ENCODE data around the gene NSF.

DNA sequence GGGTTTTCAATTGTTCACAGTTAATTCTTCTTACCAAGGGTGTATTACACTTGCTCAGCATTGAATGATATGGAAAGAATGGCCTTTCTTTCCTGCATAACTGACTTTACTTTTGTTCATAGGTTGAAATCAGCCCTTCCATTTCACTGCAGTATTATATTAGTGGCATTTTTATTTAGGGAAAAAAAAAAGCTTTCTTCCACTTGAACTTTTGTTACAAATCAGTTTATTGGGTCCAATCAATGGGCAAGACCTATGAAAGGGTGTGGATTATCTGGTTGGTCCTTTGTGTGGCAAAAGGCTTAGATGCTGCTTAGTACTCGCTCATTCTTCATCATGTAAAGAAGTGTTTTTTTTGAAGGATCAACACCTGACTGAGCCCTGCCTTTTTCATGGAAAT is 154.0 kb downstream of the NSF start:
- TF ChIP-seq, protein P1, sequence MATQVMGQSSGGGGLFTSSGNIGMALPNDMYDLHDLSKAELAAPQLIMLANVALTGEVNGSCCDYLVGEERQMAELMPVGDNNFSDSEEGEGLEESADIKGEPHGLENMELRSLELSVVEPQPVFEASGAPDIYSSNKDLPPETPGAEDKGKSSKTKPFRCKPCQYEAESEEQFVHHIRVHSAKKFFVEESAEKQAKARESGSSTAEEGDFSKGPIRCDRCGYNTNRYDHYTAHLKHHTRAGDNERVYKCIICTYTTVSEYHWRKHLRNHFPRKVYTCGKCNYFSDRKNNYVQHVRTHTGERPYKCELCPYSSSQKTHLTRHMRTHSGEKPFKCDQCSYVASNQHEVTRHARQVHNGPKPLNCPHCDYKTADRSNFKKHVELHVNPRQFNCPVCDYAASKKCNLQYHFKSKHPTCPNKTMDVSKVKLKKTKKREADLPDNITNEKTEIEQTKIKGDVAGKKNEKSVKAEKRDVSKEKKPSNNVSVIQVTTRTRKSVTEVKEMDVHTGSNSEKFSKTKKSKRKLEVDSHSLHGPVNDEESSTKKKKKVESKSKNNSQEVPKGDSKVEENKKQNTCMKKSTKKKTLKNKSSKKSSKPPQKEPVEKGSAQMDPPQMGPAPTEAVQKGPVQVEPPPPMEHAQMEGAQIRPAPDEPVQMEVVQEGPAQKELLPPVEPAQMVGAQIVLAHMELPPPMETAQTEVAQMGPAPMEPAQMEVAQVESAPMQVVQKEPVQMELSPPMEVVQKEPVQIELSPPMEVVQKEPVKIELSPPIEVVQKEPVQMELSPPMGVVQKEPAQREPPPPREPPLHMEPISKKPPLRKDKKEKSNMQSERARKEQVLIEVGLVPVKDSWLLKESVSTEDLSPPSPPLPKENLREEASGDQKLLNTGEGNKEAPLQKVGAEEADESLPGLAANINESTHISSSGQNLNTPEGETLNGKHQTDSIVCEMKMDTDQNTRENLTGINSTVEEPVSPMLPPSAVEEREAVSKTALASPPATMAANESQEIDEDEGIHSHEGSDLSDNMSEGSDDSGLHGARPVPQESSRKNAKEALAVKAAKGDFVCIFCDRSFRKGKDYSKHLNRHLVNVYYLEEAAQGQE (IDR thresholded peaks at IDR 0.05; ENCODE audit: low read depth), result no peak
- TF ChIP-seq CREB1 (IDR thresholded peaks at IDR 0.05; ENCODE audit: low read depth) (no peak), EP300 (IDR thresholded peaks at IDR 0.05; ENCODE audit: borderline replicate concordance) (no peak), EGR1 (IDR thresholded peaks at IDR 0.05) (no peak), TCF12 (IDR thresholded peaks at IDR 0.05; ENCODE audit: low read depth) (no peak)
- TF ChIP-seq, protein P2, sequence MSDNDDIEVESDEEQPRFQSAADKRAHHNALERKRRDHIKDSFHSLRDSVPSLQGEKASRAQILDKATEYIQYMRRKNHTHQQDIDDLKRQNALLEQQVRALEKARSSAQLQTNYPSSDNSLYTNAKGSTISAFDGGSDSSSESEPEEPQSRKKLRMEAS (IDR thresholded peaks at IDR 0.05), result no peak
